ENCODE results near the gene TCTN1.
"Not testable (repeated sequence)": the region's sequence is repeated elsewhere in the genome, so short reads cannot be mapped to it uniquely, and the experiment has no call there.

- not testable (repeated sequence) for TF ChIP-seq JUN (IDR thresholded peaks at IDR 0.05; ENCODE audit: borderline replicate concordance, insufficient read depth, insufficient read length, low read depth); POLR2AphosphoS5 (IDR thresholded peaks at IDR 0.05; ENCODE audit: insufficient read depth, low read depth, low read length); MAX (IDR thresholded peaks at IDR 0.05; ENCODE audit: insufficient read depth, insufficient read length); FOS (IDR thresholded peaks at IDR 0.05; ENCODE audit: borderline replicate concordance, insufficient read depth, low read length); CTCF (IDR thresholded peaks at IDR 0.05; ENCODE audit: extremely low read depth in 1 of 2, insufficient read depth in 1 of 2, low read depth in 1 of 2, low read length in 2 of 2)
Measured at GRCh38 chr12:110570798-110571197, 43.1 kb upstream of the TCTN1 start.
